Gastroesophageal sphincter (tissue), 4 donors: Measurements from ENCODE around the gene NAB1. TPM values are rescaled to one million over a fixed set of nuclear protein-coding genes. Genes with fewer than 3 reads are reported as not detected.
"Not testable (repeated sequence)": the region's sequence is repeated elsewhere in the genome, so short reads cannot be mapped to it uniquely, and the experiment has no call there.

Source experiments
- ATAC-seq: fragments of 150-250 bp; one replicate; pipeline ENCODE4 v1.9.1; 2016; ENCODE audit warnings: mild to moderate bottlenecking, moderate library complexity
- H3K27ac ChIP-seq, 4 donors: fragments of 200-600 bp; sonication (generic) in 3 of 4; 1 replicate in 3 of 4; 2 replicates in 1 of 4; pipeline ENCODE4 v1.5.1; 2016 to 2019
- H3K27me3 ChIP-seq: fragments of 200-600 bp; sonication (generic); one replicate; pipeline ENCODE4 v1.5.1; 2019
- H3K36me3 ChIP-seq, 2 donors: fragments of 200-600 bp; sonication (generic); one replicate each; pipeline ENCODE4 v1.5.1; 2019; ENCODE audit warnings: control low read depth in 1 of 2
- H3K4me1 ChIP-seq, 3 donors: fragments of 200-600 bp; sonication (generic); 1 replicate in 2 of 3; 2 replicates in 1 of 3; pipeline ENCODE4 v1.5.1; 2016 to 2019; ENCODE audit warnings: control low read depth in 2 of 3
- H3K4me3 ChIP-seq, 2 donors: fragments of 200-600 bp; sonication (generic); one replicate each; pipeline ENCODE4 v1.5.1; 2019; ENCODE audit warnings: mild to moderate bottlenecking in 1 of 2, moderate library complexity in 1 of 2
- H3K9me3 ChIP-seq, 3 donors: fragments of 200-600 bp; sonication (generic); one replicate each; pipeline ENCODE4 v1.5.1; 2017 to 2019; ENCODE audit warnings: control low read depth in 2 of 3
- CTCF ChIP-seq, 4 experiments: fragments of 200-600 bp in 2 of 4; fragments of 450-650 bp in 2 of 4; sonication (generic) in 1 of 4; IDR thresholded peaks; one replicate each; pipeline ENCODE4 v1.5.1; 2017 to 2019; ENCODE audit warnings: antibody characterized with exemption in 4 of 4, mild to moderate bottlenecking in 2 of 4, moderate library complexity in 2 of 4
- EP300 ChIP-seq: sonication (generic); formaldehyde crosslinking; IDR thresholded peaks from one replicate; pipeline ENCODE4 v1.6.1; 2017; ENCODE audit warnings: antibody characterized with exemption, mild to moderate bottlenecking
- POLR2A ChIP-seq, 2 donors: fragments of 450-650 bp; IDR thresholded peaks; one replicate each; pipeline ENCODE4 v1.6.1; 2017; ENCODE audit warnings: antibody characterized with exemption in 2 of 2, mild to moderate bottlenecking in 2 of 2, moderate library complexity in 1 of 2
- POLR2AphosphoS5 ChIP-seq: sonication (generic); formaldehyde crosslinking; IDR thresholded peaks from one replicate; pipeline ENCODE4 v1.6.1; 2017; ENCODE audit warnings: antibody characterized with exemption
- WGBS, 2 donors: methylation state at CpG; one replicate each; pipeline ENCODE4 v1.1.5; 2018; ENCODE audit warnings: low coverage in 1 of 2; 5-methylcytosine and 5-hydroxymethylcytosine counted together
- total RNA-seq, 4 donors: library from RNA; depleted of rRNA; stranded (reverse); fragments of >200 nt; gene quantifications; one replicate each; pipeline ENCODE4 v1.1.0, GENCODE V29; 2016

Gene NAB1
- total RNA-seq, 4 donors from 2014 or later, result 50.9 to 98.5 (median 73.8) TPM

- no peaks in the 10 kb centered on the region for H3K27me3 ChIP-seq
- ATAC-seq, result no peak
- H3K4me3 ChIP-seq, result no peak overlapping the region
- H3K27ac ChIP-seq, result no peak overlapping the region
- no peak for TF ChIP-seq CTCF (IDR thresholded peaks at IDR 0.05)
- no peaks in the 10 kb centered on the region for H3K36me3 ChIP-seq
- no peaks in the 10 kb centered on the region for H3K9me3 ChIP-seq
- H3K4me1 ChIP-seq, result no peaks in the 10 kb centered on the region
- 67% methylated on average over 1 of the region's 6 CpGs; no CpG with 5 or more reads in 1 of the 2 donors for WGBS, 2 donors
These were observed 56.4 kb downstream of the NAB1 start for GRCh38 chr2:190705280-190705679.

GRCh38 chr2:190707726-190708125 lies 58.8 kb downstream of the NAB1 start:
- no peak overlapping the region for H3K4me3 ChIP-seq
- TF ChIP-seq EP300, result no peak
- TF ChIP-seq POLR2A (IDR thresholded peaks at IDR 0.05), result no peak
- whole genome bisulfite sequencing, 2 donors, result 93 to 100% methylated on average over 2 of the region's 2 CpGs

GRCh38 chr2:190708650-190709049 lies 59.8 kb downstream of the NAB1 start:
- not testable (repeated sequence) for ATAC-seq, H3K27ac ChIP-seq, H3K4me1 ChIP-seq, H3K27me3 ChIP-seq, H3K36me3 ChIP-seq, H3K9me3 ChIP-seq, H3K4me3 ChIP-seq

More at GRCh38 chr2:190707726-190708125, 58.8 kb downstream of the NAB1 start:
- Histone ChIP-seq H3K27ac (no peak overlapping the region), H3K27me3 (no peaks in the 10 kb centered on the region), H3K4me1 (no peaks in the 10 kb centered on the region), H3K36me3 (no peaks in the 10 kb centered on the region), H3K9me3 (no peaks in the 10 kb centered on the region)
- no peak for ATAC-seq

GRCh38 chr2:190711069-190711468 lies 62.2 kb downstream of the NAB1 start:
- Histone ChIP-seq H3K4me1 (no peaks in the 10 kb centered on the region), H3K27me3 (no peaks in the 10 kb centered on the region), H3K4me3 (no peak overlapping the region), H3K9me3 (no peaks in the 10 kb centered on the region), H3K27ac (no peak overlapping the region), H3K36me3 (no peaks in the 10 kb centered on the region)
- TF ChIP-seq EP300 (no peak), POLR2AphosphoS5 (no peak), CTCF (IDR thresholded peaks at IDR 0.05) (no peak), POLR2A (IDR thresholded peaks at IDR 0.05) (no peak)
- WGBS, 2 donors, result 83 to 93% methylated on average over 2 to 4 of the region's 4 CpGs
- ATAC-seq, result no peak

GRCh38 chr2:190713471-190713870 lies 64.6 kb downstream of the NAB1 start:
- no peak for ATAC-seq
- Histone ChIP-seq H3K36me3 (no peaks in the 10 kb centered on the region), H3K9me3 (no peaks in the 10 kb centered on the region), H3K27ac (no peak overlapping the region), H3K4me1 (no peaks in the 10 kb centered on the region), H3K4me3 (no peak overlapping the region), H3K27me3 (no peaks in the 10 kb centered on the region)
- no peak for TF ChIP-seq EP300
- TF ChIP-seq POLR2A (IDR thresholded peaks at IDR 0.05), result no peak
- no peak for TF ChIP-seq POLR2AphosphoS5
- no peak for TF ChIP-seq CTCF (IDR thresholded peaks at IDR 0.05)

- Histone ChIP-seq H3K4me1 (peaks cover 0 to 8% (median 0%) of the 10 kb centered on the region in 3 donors), H3K9me3 (no peaks in the 10 kb centered on the region), H3K4me3 (no peak overlapping the region), H3K27ac (no peak overlapping the region), H3K27me3 (no peaks in the 10 kb centered on the region), H3K36me3 (no peaks in the 10 kb centered on the region)
- no peak for ATAC-seq
- 87 to 91% methylated on average over 5 of the region's 5 CpGs for WGBS, 2 donors
- TF ChIP-seq POLR2AphosphoS5, result no peak
- TF ChIP-seq POLR2A (IDR thresholded peaks at IDR 0.05), result no peak
- no peak for TF ChIP-seq EP300
- TF ChIP-seq CTCF (IDR thresholded peaks at IDR 0.05), result no peak
These were observed 66.1 kb downstream of the NAB1 start for GRCh38 chr2:190714958-190715357.
